HepG2 (cell line): ENCODE measurements around the gene RUVBL1. TPM values are rescaled to one million over a fixed set of nuclear protein-coding genes. Genes with fewer than 3 reads are reported as not detected.

Experiments
- HDAC2 ChIP-seq: sonication (generic); formaldehyde crosslinking; IDR thresholded peaks from 2 replicates; pipeline ENCODE4 v1.4.0; 2020; ENCODE audit warnings: missing genetic modification reagents
- NCOA1 ChIP-seq: sonication (generic); formaldehyde crosslinking; IDR thresholded peaks from 2 replicates; pipeline ENCODE4 v1.9.0; 2021; ENCODE audit warnings: missing genetic modification reagents
- POGZ ChIP-seq: sonication (generic); formaldehyde crosslinking; IDR thresholded peaks from 2 replicates; pipeline ENCODE4 v1.4.0; 2020; ENCODE audit warnings: mild to moderate bottlenecking, missing genetic modification reagents
- RBFOX2 ChIP-seq: fragments of 200-400 bp; formaldehyde crosslinking; IDR thresholded peaks from 2 replicates; pipeline ENCODE4 v1.6.1; 2017; ENCODE audit warnings: low read depth, mild to moderate bottlenecking, low read length
- SMC3 ChIP-seq: IDR thresholded peaks from 2 replicates; pipeline ENCODE4 v1.6.1; 2011; ENCODE audit warnings: low read length, improper control_type of control experiment
- ZBTB1 ChIP-seq: sonication (generic); formaldehyde crosslinking; IDR thresholded peaks from 2 replicates; pipeline ENCODE4 v1.4.0; 2020; ENCODE audit warnings: missing genetic modification reagents, borderline replicate concordance
- ZNF143 ChIP-seq: sonication (generic); formaldehyde crosslinking; IDR thresholded peaks from 2 replicates; pipeline ENCODE4 v1.4.0; 2020; ENCODE audit warnings: missing genetic modification reagents
- ZNF207 ChIP-seq: fragments of 450-650 bp; IDR thresholded peaks from 2 replicates; pipeline ENCODE4 v1.6.1; 2016; ENCODE audit warnings: antibody characterized with exemption, borderline replicate concordance
- ZNF562 ChIP-seq: sonication (generic); formaldehyde crosslinking; IDR thresholded peaks from 2 replicates; pipeline ENCODE4 v1.8.0; 2022; ENCODE audit warnings: missing genetic modification reagents, borderline replicate concordance
- ZNF569 ChIP-seq: sonication (generic); formaldehyde crosslinking; IDR thresholded peaks from 2 replicates; pipeline ENCODE4 v1.5.0; 2020; ENCODE audit warnings: mild to moderate bottlenecking, missing genetic modification reagents, moderate library complexity, borderline replicate concordance
- polyA plus RNA-seq, 8 experiments: library from polyadenylated mRNA; depleted of rRNA in 3 of 8; stranded (reverse) in 7 of 8; unstranded in 1 of 8; fragments of >200 nt; fragmentation: Illumina TruSeq in 4 of 8; extraction: Trizol in 4 of 8; gene quantifications; 2 replicates each; pipeline versions ENCODE4 v1.2.1 to v1.2.3, GENCODE V29; 2011 to 2016; ENCODE audit warnings: low read depth in 4 of 8, missing spikeins in 1 of 8, mixed read lengths in 1 of 8; ENCODE audit not compliant: insufficient read depth in 1 of 8
- total RNA-seq, 5 experiments: library from RNA; depleted of rRNA; stranded (reverse); fragments of >200 nt; fragmentation: Illumina TruSeq; extraction: Trizol; gene quantifications; 2 replicates each; pipeline ENCODE4 v1.2.3, GENCODE V29; 2016; ENCODE audit warnings: low read depth in 1 of 5
- TF ChIP-seq, protein P1 (sequence below), 2 experiments: fragments of 450-650 bp in 1 of 2; sonication (generic) in 1 of 2; formaldehyde crosslinking in 1 of 2; IDR thresholded peaks; 2 replicates each; pipeline versions ENCODE4 v1.6.1 to v1.8.0; 2016 to 2022; ENCODE audit warnings: antibody characterized with exemption in 1 of 2, mild to moderate bottlenecking in 1 of 2, missing genetic modification reagents in 1 of 2
- TF ChIP-seq, protein P2 (sequence below): sonication (generic); formaldehyde crosslinking; IDR thresholded peaks from one replicate; pipeline ENCODE4 v1.5.1; 2020; ENCODE audit warnings: mild to moderate bottlenecking, missing genetic modification reagents; ENCODE audit errors: not compliant biosample characterization

Gene RUVBL1
- total and polyA plus RNA-seq, 2 of the 13 experiments (the other 11 are each of a cell fraction or from before 2014, with no cell fraction given), result 32.7 to 86.3 TPM

DNA sequence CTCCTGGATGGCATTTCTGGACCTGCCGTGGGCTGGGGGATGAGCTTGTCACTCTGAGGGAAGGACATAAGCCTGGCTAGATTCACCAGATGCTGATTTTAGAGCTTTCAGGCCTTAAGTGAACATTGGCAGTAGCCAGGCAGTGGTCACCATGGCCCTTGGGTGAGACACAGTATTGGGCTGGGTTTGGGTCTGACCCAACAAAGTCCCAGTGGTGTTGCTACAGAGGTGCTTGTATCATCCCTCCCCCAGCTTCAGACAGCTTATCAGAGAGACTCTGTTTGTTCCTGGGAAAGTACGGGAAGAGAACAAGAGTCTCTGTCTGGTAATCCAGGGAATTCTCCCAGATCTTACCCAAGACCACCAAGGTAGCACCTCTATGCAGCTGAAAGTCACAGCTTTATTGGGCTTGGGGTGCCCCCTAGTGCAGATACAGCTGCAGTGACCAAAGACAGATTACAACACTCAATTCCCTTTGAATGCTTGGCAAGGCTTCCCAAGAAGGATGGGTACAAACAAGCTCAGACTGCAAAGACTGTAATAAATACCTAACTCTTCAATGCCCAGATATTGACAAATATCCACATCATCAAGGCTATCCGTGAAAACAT, 9.8 kb upstream of the RUVBL1 start (continued):
- TF ChIP-seq, protein P1, sequence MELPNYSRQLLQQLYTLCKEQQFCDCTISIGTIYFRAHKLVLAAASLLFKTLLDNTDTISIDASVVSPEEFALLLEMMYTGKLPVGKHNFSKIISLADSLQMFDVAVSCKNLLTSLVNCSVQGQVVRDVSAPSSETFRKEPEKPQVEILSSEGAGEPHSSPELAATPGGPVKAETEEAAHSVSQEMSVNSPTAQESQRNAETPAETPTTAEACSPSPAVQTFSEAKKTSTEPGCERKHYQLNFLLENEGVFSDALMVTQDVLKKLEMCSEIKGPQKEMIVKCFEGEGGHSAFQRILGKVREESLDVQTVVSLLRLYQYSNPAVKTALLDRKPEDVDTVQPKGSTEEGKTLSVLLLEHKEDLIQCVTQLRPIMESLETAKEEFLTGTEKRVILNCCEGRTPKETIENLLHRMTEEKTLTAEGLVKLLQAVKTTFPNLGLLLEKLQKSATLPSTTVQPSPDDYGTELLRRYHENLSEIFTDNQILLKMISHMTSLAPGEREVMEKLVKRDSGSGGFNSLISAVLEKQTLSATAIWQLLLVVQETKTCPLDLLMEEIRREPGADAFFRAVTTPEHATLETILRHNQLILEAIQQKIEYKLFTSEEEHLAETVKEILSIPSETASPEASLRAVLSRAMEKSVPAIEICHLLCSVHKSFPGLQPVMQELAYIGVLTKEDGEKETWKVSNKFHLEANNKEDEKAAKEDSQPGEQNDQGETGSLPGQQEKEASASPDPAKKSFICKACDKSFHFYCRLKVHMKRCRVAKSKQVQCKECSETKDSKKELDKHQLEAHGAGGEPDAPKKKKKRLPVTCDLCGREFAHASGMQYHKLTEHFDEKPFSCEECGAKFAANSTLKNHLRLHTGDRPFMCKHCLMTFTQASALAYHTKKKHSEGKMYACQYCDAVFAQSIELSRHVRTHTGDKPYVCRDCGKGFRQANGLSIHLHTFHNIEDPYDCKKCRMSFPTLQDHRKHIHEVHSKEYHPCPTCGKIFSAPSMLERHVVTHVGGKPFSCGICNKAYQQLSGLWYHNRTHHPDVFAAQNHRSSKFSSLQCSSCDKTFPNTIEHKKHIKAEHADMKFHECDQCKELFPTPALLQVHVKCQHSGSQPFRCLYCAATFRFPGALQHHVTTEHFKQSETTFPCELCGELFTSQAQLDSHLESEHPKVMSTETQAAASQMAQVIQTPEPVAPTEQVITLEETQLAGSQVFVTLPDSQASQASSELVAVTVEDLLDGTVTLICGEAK (IDR thresholded peaks at IDR 0.05), result no peak
- TF ChIP-seq, protein P1 (CRISPR knock-in tag; IDR thresholded peaks at IDR 0.05), result no peak
- peak; percentile 87 for TF ChIP-seq SMC3
- no peak for TF ChIP-seq RBFOX2
- no peak for TF ChIP-seq ZNF143 (CRISPR knock-in tag)
- TF ChIP-seq POGZ (CRISPR knock-in tag), result no peak
- no peak for TF ChIP-seq ZNF562 (CRISPR knock-in tag)
- no peak for TF ChIP-seq ZNF569 (CRISPR knock-in tag)
- TF ChIP-seq HDAC2 (CRISPR knock-in tag), result no peak
- TF ChIP-seq NCOA1 (CRISPR knock-in tag), result no peak
- TF ChIP-seq, protein P2, sequence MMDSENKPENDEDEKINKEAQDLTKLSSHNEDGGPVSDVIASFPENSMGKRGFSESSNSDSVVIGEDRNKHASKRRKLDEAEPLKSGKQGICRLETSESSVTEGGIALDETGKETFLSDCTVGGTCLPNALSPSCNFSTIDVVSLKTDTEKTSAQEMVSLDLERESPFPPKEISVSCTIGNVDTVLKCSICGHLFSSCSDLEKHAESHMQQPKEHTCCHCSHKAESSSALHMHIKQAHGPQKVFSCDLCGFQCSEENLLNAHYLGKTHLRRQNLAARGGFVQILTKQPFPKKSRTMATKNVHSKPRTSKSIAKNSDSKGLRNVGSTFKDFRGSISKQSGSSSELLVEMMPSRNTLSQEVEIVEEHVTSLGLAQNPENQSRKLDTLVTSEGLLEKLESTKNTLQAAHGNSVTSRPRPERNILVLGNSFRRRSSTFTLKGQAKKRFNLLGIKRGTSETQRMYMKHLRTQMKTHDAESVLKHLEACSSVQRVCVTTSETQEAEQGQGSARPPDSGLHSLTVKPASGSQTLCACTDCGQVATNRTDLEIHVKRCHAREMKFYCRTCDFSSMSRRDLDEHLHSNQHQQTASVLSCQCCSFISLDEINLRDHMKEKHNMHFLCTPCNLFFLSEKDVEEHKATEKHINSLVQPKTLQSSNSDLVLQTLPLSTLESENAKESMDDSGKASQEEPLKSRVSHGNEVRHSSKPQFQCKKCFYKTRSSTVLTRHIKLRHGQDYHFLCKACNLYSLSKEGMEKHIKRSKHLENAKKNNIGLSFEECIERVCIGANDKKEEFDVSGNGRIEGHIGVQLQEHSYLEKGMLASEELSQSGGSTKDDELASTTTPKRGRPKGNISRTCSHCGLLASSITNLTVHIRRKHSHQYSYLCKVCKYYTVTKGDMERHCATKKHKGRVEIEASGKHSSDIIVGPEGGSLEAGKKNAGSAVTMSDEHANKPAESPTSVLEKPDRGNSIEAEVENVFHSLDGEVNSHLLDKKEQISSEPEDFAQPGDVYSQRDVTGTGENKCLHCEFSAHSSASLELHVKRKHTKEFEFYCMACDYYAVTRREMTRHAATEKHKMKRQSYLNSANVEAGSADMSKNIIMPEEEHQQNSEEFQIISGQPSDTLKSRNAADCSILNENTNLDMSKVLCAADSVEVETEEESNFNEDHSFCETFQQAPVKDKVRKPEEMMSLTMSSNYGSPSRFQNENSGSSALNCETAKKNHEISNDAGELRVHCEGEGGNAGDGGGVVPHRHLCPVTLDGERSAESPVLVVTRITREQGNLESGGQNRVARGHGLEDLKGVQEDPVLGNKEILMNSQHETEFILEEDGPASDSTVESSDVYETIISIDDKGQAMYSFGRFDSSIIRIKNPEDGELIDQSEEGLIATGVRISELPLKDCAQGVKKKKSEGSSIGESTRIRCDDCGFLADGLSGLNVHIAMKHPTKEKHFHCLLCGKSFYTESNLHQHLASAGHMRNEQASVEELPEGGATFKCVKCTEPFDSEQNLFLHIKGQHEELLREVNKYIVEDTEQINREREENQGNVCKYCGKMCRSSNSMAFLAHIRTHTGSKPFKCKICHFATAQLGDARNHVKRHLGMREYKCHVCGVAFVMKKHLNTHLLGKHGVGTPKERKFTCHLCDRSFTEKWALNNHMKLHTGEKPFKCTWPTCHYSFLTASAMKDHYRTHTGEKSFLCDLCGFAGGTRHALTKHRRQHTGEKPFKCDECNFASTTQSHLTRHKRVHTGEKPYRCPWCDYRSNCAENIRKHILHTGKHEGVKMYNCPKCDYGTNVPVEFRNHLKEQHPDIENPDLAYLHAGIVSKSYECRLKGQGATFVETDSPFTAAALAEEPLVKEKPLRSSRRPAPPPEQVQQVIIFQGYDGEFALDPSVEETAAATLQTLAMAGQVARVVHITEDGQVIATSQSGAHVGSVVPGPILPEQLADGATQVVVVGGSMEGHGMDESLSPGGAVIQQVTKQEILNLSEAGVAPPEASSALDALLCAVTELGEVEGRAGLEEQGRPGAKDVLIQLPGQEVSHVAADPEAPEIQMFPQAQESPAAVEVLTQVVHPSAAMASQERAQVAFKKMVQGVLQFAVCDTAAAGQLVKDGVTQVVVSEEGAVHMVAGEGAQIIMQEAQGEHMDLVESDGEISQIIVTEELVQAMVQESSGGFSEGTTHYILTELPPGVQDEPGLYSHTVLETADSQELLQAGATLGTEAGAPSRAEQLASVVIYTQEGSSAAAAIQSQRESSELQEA, result no peak
- TF ChIP-seq ZBTB1 (CRISPR knock-in tag), result no peak
- TF ChIP-seq ZNF207, result no peak
